Measurements from ENCODE around the gene PITPNC1.

DNA sequence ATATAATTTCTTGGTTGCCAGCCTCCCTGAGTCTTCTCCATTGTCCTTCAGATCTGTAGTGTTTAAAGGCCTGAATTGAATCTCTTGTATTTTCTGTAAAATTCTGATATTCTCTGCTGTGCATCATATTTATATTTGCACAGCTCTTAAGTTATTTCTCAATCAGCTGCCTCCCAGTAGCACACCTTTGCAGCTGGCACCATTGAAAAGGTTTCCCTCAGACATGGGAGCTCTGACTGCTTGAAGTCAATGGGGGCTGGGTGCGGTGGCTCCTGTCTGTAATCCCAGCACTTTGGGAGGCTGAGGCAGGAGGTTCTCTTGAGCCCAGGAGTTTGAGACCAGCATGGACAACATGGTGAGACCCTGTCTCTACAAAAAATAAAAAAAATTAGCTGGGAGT is 40.4 kb downstream of the PITPNC1 start:
- TF ChIP-seq CTCF (IDR thresholded peaks at IDR 0.05) (no peak), POLR2AphosphoS5 (IDR thresholded peaks at IDR 0.05) (no peak)

Measured in upper lobe of left lung (tissue), 4 donors.